Smooth muscle cell of bladder (primary cell): Measurements from ENCODE around the gene RC3H2. TPM values are rescaled to one million over a fixed set of nuclear protein-coding genes. Genes with fewer than 3 reads are reported as not detected.

Experiments
- total RNA-seq: library from RNA; depleted of rRNA; stranded (reverse); fragments of >200 nt; gene quantifications from 2 replicates; pipeline ENCODE4 v1.2.3, GENCODE V29; 2014

The RC3H2 gene
- 31.1 and 38.4 TPM in 2 replicates for total RNA-seq

GRCh38 chr9:122904823-122905710 is at the start of gene RC3H2:
RC3H2 (minus strand) TSS chr9:122905359; CDS start chr9:122897509, 7,850 bp downstream.

GRCh38 chr9:122940749-122941581 is 35.8 kb upstream of the RC3H2 start, which contains the start of gene RABGAP1:
RABGAP1 (plus strand) TSS chr9:122941020; CDS start chr9:122957060, 16,040 bp downstream.

GRCh38 chr9:122931226-122932121 is 26.3 kb upstream of the RC3H2 start, which contains the start of gene ZBTB26:
ZBTB26 (minus strand) TSS chr9:122931512; CDS start chr9:122919934, 11,578 bp downstream.

GRCh38 chr9:122912964-122913673 is 8.0 kb upstream of the RC3H2 start, which contains the start of gene ZBTB6:
ZBTB6 (minus strand) TSS chr9:122913323; CDS start chr9:122912072, 1,251 bp downstream.

GRCh38 chr9:122800066-122801060 is 104.8 kb downstream of the RC3H2 start, which contains the start of gene OR1K1:
OR1K1 (plus strand) TSS chr9:122800123; CDS start chr9:122800123, 0 bp downstream.

Other genes starting within 250 kb of the RC3H2 start
- 0.18 TPM in 1 of 2 replicates, not detected in the other for gene OR1B1, start 247.7 kb downstream of the RC3H2 start, total RNA-seq
- gene OR1L1, start 243.6 kb downstream of the RC3H2 start, total RNA-seq: not detected in 2 replicates
- not detected in 2 replicates for gene OR1L3, start 230.2 kb downstream of the RC3H2 start, total RNA-seq
- gene OR1L4, start 181.4 kb downstream of the RC3H2 start, total RNA-seq: not detected in 2 replicates
- gene OR1L6, start 163.1 kb downstream of the RC3H2 start, total RNA-seq: not detected in 2 replicates
- not detected in 2 replicates for gene OR5C1, start 116.4 kb downstream of the RC3H2 start, total RNA-seq
- not detected in 2 replicates for gene OR1K1, start 105.2 kb downstream of the RC3H2 start, total RNA-seq
- gene PDCL, start 76.8 kb downstream of the RC3H2 start, total RNA-seq: 36.4 and 39.9 TPM in 2 replicates
- 12.9 and 13.6 TPM in 2 replicates for gene ZBTB6, start 8.0 kb upstream of the RC3H2 start, total RNA-seq
- 2.4 and 3.6 TPM in 2 replicates for gene ZBTB26, start 26.2 kb upstream of the RC3H2 start, total RNA-seq
- 35.0 and 35.6 TPM in 2 replicates for gene RABGAP1, start 35.7 kb upstream of the RC3H2 start, total RNA-seq
- gene GPR21, start 128.3 kb upstream of the RC3H2 start, total RNA-seq: 0.83 and 1.1 TPM in 2 replicates